ENCODE results near the gene SWI5.

DNA sequence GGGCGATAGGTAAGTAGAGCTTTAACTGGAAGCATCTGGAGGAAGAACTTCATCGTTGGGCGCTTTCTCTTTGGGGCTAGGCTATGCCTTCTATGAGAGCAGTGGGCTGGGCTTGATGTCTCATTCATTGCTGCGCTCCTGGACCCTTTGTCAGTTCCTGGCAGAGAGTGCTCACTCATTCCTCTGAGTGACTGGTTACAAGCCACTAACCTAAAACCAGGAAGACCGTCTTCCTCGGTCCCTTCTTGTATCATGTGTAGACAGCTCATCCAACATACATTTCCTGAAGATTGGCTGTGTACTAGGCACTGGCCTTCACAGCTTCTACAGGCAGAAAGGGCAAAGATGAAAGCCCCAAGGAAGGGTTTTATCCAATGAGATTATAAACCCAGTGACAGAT is 6.4 kb downstream of the SWI5 start:
- TF ChIP-seq, protein P1, sequence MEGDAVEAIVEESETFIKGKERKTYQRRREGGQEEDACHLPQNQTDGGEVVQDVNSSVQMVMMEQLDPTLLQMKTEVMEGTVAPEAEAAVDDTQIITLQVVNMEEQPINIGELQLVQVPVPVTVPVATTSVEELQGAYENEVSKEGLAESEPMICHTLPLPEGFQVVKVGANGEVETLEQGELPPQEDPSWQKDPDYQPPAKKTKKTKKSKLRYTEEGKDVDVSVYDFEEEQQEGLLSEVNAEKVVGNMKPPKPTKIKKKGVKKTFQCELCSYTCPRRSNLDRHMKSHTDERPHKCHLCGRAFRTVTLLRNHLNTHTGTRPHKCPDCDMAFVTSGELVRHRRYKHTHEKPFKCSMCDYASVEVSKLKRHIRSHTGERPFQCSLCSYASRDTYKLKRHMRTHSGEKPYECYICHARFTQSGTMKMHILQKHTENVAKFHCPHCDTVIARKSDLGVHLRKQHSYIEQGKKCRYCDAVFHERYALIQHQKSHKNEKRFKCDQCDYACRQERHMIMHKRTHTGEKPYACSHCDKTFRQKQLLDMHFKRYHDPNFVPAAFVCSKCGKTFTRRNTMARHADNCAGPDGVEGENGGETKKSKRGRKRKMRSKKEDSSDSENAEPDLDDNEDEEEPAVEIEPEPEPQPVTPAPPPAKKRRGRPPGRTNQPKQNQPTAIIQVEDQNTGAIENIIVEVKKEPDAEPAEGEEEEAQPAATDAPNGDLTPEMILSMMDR (IDR thresholded peaks at IDR 0.05): no peak
- TF ChIP-seq POLR2AphosphoS5 (IDR thresholded peaks at IDR 0.05) (no peak), EP300 (IDR thresholded peaks at IDR 0.05; ENCODE audit: low read depth) (no peak), POLR2A (IDR thresholded peaks at IDR 0.05) (no peak)

Data from transverse colon (tissue), 4 donors.